SH-SY5Y (cell line): ENCODE results near the gene FBXW4.

Experiments
- GATA2 ChIP-seq: IDR thresholded peaks from 2 replicates; pipeline ENCODE4 v1.6.1; 2011; ENCODE audit warnings: mild to moderate bottlenecking, low read depth, low read length
- GATA3 ChIP-seq: IDR thresholded peaks from 2 replicates; pipeline ENCODE4 v1.6.1; 2011; ENCODE audit warnings: low read depth, mild to moderate bottlenecking, low read length, moderate library complexity

GRCh38 chr10:101708073-101708472, 13.1 kb upstream of the FBXW4 start:
- TF ChIP-seq GATA3 (no peak), GATA2 (no peak)
